Lower lobe of right lung (tissue), 2 donors: ENCODE data around the gene CCNT1. TPM values are rescaled to one million over a fixed set of nuclear protein-coding genes. Genes with fewer than 3 reads are reported as not detected.
"Not testable (repeated sequence)": the region's sequence is repeated elsewhere in the genome, so short reads cannot be mapped to it uniquely, and the experiment has no call there.

Source experiments
- ATAC-seq, 2 donors: fragments of 200-7000 bp; cut with Tn5 transposase; one replicate each; pipeline ENCODE4 v1.9.1; 2020 to 2022; ENCODE audit warnings: mild to moderate bottlenecking in 2 of 2, moderate library complexity in 2 of 2
- DNase-seq: peaks from one replicate; pipeline ENCODE4 v3.0.0-alpha.2; 2020
- H3K27ac ChIP-seq: fragments of 200-600 bp; one replicate; pipeline ENCODE4 v1.8.0; 2022
- H3K27me3 ChIP-seq: fragments of 200-600 bp; one replicate; pipeline ENCODE4 v1.8.0; 2022; ENCODE audit warnings: low read depth
- H3K36me3 ChIP-seq: fragments of 200-600 bp; one replicate; pipeline ENCODE4 v1.8.0; 2022; ENCODE audit warnings: mild to moderate bottlenecking
- H3K4me1 ChIP-seq: fragments of 200-600 bp; one replicate; pipeline ENCODE4 v1.8.0; 2022
- H3K4me3 ChIP-seq: fragments of 200-600 bp; one replicate; pipeline ENCODE4 v1.8.0; 2022; ENCODE audit warnings: mild to moderate bottlenecking
- H3K9me3 ChIP-seq: fragments of 200-600 bp; one replicate; pipeline ENCODE4 v1.8.0; 2022
- CTCF ChIP-seq: fragments of 200-600 bp; IDR thresholded peaks from one replicate; pipeline ENCODE4 v1.8.0; 2022; ENCODE audit warnings: antibody characterized with exemption, mild to moderate bottlenecking
- intact Hi-C: fragments of 100-400 bp; cut with DNase I; formaldehyde crosslinking; loops from one replicate; pipeline ENCODE4 v1.11.0; 2022
- total RNA-seq: library from RNA; stranded (reverse); fragmentation: NEBNext Ultra II Directional; extraction: Animal tissue kit (Norgen Biotek cat#: 25700); gene quantifications from one replicate; pipeline ENCODE4 v1.2.1, GENCODE V29; 2021
- donor health status: DM: no; HTN: yes; CAD: no; lungs with severe emphysema.

CCNT1 gene
- total RNA-seq, 1 donor from 2014 or later = 34.1 TPM

- no peak for ATAC-seq
- Histone ChIP-seq H3K9me3 (no peaks in the 10 kb centered on the region), H3K27me3 (no peaks in the 10 kb centered on the region), H3K36me3 (peaks cover 18% of the 10 kb centered on the region), H3K4me3 (no peak overlapping the region), H3K27ac (no peak overlapping the region), H3K4me1 (peaks cover 9% of the 10 kb centered on the region)
- intact Hi-C loops = no loop called here
- no peak for DNase-seq
- TF ChIP-seq CTCF = no peak
Observed at GRCh38 chr12:48686037-48686595, 30.4 kb downstream of the CCNT1 start.

DNA sequence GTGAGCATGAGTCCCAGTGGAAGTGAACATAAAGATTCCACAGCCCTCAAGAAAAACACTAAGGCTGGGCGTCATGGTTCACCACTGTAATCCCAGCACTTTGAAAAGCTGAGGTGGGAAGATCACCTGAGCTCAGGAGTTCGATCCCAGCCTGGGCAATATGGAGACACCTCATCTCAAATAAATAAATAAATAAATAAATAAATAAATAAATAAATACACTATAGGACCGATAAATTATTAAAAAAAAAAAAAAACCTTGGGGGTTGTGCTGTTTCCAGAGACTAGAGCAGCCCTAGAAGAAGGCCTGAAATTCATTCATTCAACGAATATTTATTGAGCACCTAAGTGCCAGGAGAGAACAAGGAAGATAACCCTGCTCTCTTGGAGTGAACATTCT lies 33.0 kb downstream of the CCNT1 start:
- no peak for TF ChIP-seq CTCF
- no peak overlapping the region for H3K4me3 ChIP-seq
- H3K36me3 ChIP-seq = peaks cover 21% of the 10 kb centered on the region
- intact Hi-C loops = no loop called here
- no peak overlapping the region for H3K27ac ChIP-seq
- peaks cover 28% of the 10 kb centered on the region for H3K4me1 ChIP-seq
- DNase-seq = no peak
- no peaks in the 10 kb centered on the region for H3K9me3 ChIP-seq
- no peaks in the 10 kb centered on the region for H3K27me3 ChIP-seq
- ATAC-seq = no peak

GRCh38 chr12:48682927-48683326 lies 33.6 kb downstream of the CCNT1 start:
- peak overlapping the region; percentile 81 for H3K4me3 ChIP-seq

DNA sequence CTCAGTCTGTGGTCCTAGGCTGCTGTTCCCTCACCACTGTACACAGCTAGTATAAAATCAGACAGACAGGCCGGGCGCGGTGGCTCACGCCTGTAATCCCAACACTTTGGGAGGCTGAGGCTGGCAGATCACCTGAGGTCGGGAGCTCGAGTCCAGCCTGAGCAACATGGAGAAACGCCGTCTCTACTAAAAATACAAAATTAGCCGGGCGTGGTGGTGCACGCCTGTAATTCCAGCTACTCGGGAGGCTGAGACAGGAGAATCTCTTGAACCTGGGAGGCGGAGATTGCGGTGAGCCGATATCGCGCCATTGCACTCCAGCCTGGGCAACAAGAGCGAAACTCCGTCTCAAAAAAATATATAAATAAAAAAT lies 34.0 kb downstream of the CCNT1 start:
- Histone ChIP-seq H3K36me3 (peaks cover 27% of the 10 kb centered on the region), H3K4me3 (peak overlapping the region; percentile 81), H3K4me1 (peaks cover 38% of the 10 kb centered on the region), H3K27ac (peak overlapping the region; percentile 96)
- H3K27me3 ChIP-seq, intact Hi-C loops, H3K9me3 ChIP-seq, ATAC-seq, DNase-seq: not testable (repeated sequence)

More at GRCh38 chr12:48682927-48683326, 33.6 kb downstream of the CCNT1 start:
- Histone ChIP-seq H3K27ac (no peak overlapping the region), H3K4me1 (peaks cover 34% of the 10 kb centered on the region), H3K27me3 (no peaks in the 10 kb centered on the region), H3K36me3 (peaks cover 24% of the 10 kb centered on the region), H3K9me3 (no peaks in the 10 kb centered on the region)
- intact Hi-C loops = no loop called here
- no peak for ATAC-seq
- no peak for DNase-seq
- TF ChIP-seq CTCF = no peak

DNA sequence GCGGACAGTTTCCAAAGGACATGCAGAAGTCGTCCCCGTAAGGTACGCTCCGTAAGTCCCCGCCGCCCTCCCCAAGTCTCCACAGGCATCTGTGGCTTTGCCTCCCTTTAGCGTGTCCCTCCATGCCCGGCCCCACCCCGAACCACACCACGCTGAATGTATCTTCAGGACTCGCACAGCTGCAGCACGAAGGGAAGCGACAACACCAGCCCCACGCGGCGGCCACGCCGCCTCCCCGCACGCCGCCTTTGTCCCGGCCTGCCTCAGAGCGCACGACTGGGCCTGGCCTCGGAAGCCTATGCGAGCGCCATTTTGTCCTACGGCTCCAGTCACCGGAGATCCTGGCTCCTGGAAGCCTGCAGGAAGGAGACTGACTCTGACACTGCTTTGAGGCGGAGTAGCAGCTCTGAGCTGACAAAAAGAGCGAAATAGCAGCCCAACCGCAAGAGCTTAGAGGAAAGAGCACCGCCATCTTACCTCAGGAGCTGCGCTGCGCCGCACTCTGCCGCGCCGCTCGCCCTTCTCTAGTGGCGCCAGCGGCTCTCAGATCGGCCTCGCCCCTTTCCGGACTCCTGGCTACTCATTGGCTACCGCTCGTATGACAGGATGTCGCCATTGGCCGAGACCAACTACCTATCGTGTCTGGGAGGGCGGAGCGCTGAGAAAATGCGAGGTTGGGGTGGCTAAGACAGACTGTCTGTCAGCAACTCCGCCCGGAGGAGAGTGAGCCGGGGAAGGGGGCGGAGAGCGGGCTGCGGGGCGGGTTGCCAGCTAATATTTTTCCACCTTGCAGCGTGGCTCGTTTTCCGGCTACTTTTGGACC lies 34.6 kb downstream of the CCNT1 start, which contains the start of gene KANSL2:
KANSL2 (minus strand) TSS at position 529 of the 823 bp plus-strand sequence. CDS start 606 bp downstream, outside the sequence.
- no peaks in the 10 kb centered on the region for H3K9me3 ChIP-seq
- peak within 1 kb of the TSS; percentile 81 for H3K4me3 ChIP-seq
- H3K27ac ChIP-seq = peak within 1 kb of the TSS; percentile 96
- peaks cover 44% of the 10 kb centered on the region for H3K4me1 ChIP-seq
- ATAC-seq (peak; percentile 99 to 100), DNase-seq (peak; percentile 99)
- no peak for TF ChIP-seq CTCF
- peaks cover 33% of the 10 kb centered on the region for H3K36me3 ChIP-seq
- intact Hi-C loops = no loop called here
- no peaks in the 10 kb centered on the region for H3K27me3 ChIP-seq

- H3K4me3 ChIP-seq = peak overlapping the region; percentile 81
- no peak for TF ChIP-seq CTCF
- DNase-seq (no peak), ATAC-seq (peak in 1 of 2 donors; percentile 6)
- peaks cover 46% of the 10 kb centered on the region for H3K4me1 ChIP-seq
- peak overlapping the region; percentile 96 for H3K27ac ChIP-seq
- H3K36me3 ChIP-seq = peaks cover 39% of the 10 kb centered on the region
- no peaks in the 10 kb centered on the region for H3K9me3 ChIP-seq
- intact Hi-C loops = no loop called here
- H3K27me3 ChIP-seq = no peaks in the 10 kb centered on the region
Observed at GRCh38 chr12:48681399-48681709, 35.2 kb downstream of the CCNT1 start.
